Renal cortex interstitium (tissue), 11 donors: ENCODE measurements around the gene RPL10A. TPM values are rescaled to one million over a fixed set of nuclear protein-coding genes. Genes with fewer than 3 reads are reported as not detected.

Experiments
- DNase-seq, 11 donors: peaks; one replicate each; pipeline ENCODE4 v3.0.0-alpha.2; 2013; ENCODE audit warnings: low read depth in 9 of 11, low spot score in 4 of 11; ENCODE audit errors: extremely low read depth in 1 of 11
- polyA plus RNA-seq, 3 donors: library from polyadenylated mRNA; unstranded; fragments of 120-200 nt; gene quantifications; one replicate each; pipeline ENCODE4 v1.2.1, GENCODE V29; 2013; ENCODE audit not compliant: insufficient read length in 3 of 3

The RPL10A gene
- polyA plus RNA-seq, 3 donors: 1,816 to 2,096 (median 2,074) TPM

GRCh38 chr6:35496036-35496840 lies 28.0 kb downstream of the RPL10A start:
- DNase-seq: no peak

DNA sequence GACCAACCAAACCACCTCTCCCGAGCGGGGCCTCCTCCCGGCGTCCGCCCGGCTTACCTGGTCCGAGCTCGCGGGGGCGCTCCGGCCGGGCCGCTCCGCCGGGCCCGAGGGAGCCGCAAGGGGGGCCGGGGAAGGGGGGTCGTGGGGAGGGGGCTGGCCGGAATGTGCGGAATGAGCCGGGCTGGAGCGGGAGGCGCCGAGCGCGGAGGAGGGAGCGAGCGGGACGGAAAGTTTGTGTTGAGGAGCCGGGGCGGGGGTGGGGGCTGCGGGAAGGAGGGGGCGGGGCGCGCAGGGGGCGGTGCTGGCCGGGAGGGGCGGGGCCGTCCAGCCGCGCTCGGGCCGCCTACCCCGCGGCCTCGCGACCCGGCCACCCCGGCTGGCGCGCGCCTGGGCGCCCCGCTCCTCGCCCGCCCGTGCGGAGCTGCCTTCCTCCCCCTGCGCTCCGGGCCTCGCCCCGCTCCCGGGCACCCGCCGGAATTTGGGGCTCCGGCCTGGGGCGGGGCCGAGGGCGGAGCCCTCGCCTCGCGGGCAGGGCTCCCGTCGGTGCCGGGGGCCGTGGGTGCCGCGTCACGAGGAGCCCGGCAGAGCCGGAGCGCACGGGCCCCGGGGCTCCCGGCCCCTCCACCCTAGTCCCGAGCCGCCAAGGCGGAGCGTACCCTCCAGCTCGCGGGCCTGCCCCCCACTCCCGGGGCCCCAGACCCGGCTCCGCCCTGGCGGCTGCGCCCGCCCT lies 28.8 kb downstream of the RPL10A start, which contains the start of gene TEAD3:
TEAD3 (minus strand) TSS at position 239 of the 730 bp plus-strand sequence.
- peak in 6 of 11 donors; percentile 73 to 82 (median 76) for DNase-seq

DNA sequence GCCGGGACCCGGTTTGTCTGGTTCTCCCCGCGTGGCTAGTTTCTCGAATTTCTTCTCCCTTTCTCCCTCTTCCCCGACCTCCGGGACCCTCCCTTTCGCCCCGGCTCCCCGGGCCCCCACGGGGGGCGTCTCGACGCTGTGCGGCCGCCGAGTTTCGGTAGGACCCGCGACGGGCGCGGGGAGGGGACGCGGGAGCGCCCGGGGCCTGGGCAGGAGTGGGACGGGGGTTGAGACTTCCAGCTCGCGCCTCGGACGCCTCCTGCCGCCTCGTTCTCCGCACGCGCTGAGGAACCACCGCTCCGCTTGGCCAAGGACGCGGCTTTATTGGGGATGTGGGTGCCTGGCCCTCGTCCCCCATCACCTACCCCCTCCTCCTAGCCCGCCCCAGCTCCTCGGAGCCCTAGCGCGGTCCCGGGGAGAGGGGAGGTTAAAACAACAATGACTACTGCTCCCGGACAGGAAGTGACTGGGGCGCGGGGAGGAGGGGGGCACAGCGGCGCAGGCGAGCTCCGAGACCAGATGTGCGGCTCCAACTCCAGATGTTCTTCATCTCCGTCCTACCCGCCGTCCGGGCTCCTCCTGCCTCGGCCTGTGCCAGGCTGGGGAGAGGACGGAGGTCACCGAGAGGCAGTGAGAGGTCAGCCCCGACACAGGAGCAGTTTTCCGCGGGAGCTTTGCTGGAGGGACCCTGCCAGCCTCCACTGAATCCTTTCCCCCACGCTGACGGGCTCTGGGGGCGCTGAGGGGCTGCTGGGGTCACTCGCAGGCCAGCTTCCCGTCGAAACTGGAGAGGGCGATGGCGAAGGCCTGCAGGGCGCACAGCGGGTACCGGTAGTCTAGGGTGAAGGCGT lies 29.6 kb downstream of the RPL10A start:
- DNase-seq: peak in 6 of 11 donors; percentile 72 to 83 (median 78)

DNA sequence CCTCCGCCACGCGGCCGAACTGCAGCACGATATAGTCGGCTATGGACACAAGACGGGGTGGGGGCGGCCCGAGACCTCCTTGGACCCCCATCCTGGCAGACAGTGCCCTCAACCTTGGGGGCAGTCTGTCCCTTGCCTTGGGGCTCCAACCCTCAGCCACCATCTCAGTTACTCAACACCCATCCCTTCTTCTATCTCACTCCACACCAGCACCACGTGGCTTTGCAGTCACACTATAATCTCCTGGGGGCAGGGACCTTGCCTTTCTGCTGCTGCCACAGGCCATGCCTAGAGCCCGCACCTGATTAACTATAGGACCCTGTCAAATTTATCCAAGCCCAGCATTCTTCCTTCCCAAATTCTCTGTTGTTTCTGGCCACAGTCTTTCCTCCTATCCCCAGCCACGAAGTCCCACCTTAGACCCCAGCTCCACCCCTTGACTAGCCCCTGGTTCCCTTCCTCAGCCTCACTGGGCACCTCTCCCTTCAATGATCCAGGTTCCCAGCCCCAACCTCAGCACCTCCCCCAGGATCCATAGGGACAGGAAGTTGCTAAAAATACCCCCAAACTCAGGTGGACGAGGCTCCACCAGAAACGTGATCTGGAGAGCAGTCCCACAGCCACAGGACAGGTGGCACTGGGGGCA lies 30.3 kb downstream of the RPL10A start:
- no peak for DNase-seq

DNA sequence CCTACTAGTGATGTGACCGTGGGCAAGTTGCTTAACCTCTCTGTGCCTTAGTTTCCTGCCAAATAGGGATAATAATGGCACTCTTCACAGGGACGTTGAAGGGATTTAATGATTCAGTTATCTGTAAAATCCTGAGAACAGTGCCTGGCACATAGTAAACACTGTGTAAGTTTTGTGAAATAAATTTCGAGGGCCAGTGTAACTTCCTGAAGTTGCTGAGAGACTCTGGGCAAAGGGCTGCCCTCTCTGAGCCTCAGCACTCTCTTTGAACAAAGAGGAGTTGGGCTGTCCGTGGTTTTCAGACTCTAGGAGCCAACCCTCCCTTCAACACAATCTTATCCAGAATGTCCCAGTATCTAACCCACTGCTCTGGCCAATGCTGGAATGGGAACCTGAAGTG lies 31.2 kb downstream of the RPL10A start:
- no peak for DNase-seq

DNA sequence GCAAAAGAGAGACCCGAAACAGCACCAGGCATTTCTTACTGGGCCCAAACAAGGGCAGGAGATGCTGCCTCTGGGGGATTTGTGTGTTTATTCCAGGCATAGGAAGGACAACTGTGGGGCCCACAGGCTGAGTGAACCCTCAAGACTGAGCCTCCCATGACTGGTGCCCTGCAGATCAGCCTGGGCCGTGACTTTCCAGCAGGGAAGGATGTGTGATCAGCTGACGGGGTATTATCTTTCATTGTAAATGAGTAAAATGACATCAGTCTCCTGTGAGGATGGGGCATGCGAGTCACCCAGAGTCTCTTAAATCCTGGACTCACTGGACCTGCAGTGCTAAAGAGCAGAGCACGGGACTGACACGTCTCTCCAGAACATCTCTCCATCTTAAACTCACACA lies 32.6 kb downstream of the RPL10A start:
- DNase-seq: no peak

- no peak for DNase-seq
These were observed 33.6 kb downstream of the RPL10A start for GRCh38 chr6:35501784-35502183.

- DNase-seq: no peak
These were observed 35.3 kb downstream of the RPL10A start for GRCh38 chr6:35503534-35503933.

DNA sequence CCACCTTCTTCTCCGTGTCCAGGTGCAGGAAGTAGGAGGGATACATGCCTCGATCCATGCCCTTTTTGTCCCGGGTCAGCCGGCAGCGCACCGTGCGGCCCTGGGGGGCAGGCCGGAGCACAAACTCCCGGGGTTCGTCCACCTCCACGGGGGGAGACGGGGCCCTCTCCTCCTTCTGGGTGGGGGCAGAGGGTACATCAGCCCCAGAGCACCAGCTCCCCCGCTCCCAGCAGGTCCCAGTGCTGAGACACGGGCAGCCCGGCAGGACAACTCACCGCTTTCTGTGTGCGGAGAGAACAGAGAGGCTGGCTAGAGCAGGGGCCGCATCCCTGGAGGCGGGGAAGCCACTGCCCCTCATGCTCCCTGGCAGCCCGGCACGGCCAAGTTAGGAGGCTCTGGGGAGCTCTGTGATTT lies 37.8 kb downstream of the RPL10A start:
- DNase-seq: no peak

- DNase-seq: no peak
These were observed 38.3 kb downstream of the RPL10A start for GRCh38 chr6:35506536-35506935.

GRCh38 chr6:35507221-35507620 lies 39.0 kb downstream of the RPL10A start:
- DNase-seq: no peak

DNA sequence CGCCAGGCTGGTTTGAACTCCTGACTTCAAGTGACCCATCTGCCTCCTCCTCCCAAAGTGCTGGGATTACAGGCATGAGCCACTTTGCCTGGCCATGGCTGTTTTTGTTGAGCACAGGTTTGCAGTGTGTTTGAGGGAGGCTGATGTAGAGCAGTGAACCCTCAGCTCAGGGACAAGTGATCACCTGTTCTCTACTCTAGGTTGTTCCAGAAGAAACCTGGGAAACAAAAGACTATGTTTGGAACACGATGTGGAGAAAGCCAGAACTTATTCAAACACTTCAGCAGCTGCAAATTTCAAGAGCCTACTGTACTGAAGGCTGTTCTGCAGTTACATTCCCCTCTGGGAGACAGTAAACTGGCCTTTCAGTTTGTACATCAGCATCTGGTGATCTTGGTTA lies 39.8 kb downstream of the RPL10A start:
- DNase-seq: no peak

- DNase-seq: no peak
These were observed 40.3 kb downstream of the RPL10A start for GRCh38 chr6:35508542-35508941.

DNA sequence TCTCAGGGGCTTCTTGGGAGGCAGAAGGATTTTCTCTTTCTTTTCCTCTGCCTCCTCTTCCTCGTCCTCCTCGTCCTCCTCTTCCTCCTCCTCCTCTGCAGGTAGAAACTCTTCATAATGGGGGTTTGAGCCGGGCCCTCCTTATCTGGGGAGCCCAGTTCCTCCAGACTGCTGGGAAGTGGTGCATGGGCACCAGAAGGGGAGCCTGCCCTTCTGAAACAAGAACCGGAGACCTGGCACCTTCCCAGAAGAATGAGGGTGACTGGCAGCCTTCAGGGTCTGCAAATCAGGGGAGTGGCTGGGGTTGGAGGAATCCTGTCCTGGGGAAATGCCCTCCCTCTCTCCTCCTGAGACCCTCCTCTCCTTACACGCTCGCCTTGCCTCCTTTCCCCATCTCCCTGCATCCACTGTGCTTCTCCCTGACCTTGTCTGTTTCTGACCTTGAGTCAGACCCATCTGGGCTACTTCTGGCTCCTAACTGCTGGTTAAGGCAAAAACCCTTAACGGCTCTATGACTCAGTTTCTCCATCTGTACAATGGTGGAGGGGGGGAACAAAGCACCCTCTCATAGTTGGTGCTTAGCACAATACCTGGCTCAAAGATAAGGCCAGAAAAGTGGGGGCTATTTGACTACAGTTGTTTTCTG lies 42.8 kb downstream of the RPL10A start:
- DNase-seq: no peak

DNA sequence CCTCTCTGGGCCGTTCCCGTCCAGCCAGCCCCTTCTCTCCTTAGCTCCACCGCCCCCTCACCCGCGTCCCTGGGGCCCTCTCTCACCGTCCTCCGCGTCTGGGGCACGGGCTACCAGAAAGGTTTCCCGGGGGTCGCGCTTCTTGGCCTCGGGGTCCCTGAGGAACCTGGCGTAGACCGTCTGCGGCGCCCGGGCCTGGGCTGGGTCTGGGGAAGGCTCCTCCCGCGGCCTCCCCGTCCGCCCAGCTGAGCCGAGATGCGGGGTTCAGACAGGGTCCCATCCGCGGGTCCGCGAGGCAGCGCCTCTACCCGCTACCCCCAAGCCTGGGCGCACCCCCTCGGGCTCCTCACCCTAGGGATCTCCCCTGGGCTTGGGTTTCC lies 43.4 kb downstream of the RPL10A start:
- no peak for DNase-seq

- DNase-seq: no peak
These were observed 43.8 kb downstream of the RPL10A start for GRCh38 chr6:35512006-35512405.

- DNase-seq: no peak
These were observed 44.5 kb downstream of the RPL10A start, which contains the start of gene TULP1 for GRCh38 chr6:35512740-35513139. TSS of gene TULP1 (minus strand) at chr6:35512896. CDS start at chr6:35512858, 38 bp downstream.

- DNase-seq: no peak
These were observed 46.4 kb downstream of the RPL10A start for GRCh38 chr6:35514587-35514986.
